PFSK-1 (cell line): Measurements from ENCODE around the gene WDR45.

Source experiments
- FOXP2 ChIP-seq: optimal IDR thresholded peaks from 2 replicates; pipeline ENCODE3; 2011; ENCODE audit warnings: borderline replicate concordance, control low read depth, inconsistent platforms; ENCODE audit not compliant: insufficient read depth; ENCODE audit errors: extremely low read length, extremely low read depth
- POLR2AphosphoS5 ChIP-seq: IDR thresholded peaks from 2 replicates; pipeline ENCODE4 v1.6.1; 2012; ENCODE audit warnings: low read depth, mild to moderate bottlenecking, control low read depth, low read length, moderate library complexity
- REST ChIP-seq, 2 experiments: IDR thresholded peaks; 2 replicates each; pipeline versions ENCODE4 v1.6.1 to v1.8.0; 2011 to 2012; ENCODE audit warnings: low read depth in 2 of 2, low read length in 2 of 2, control low read depth in 1 of 2, inconsistent platforms in 1 of 2, mild to moderate bottlenecking in 1 of 2, moderate library complexity in 1 of 2; ENCODE audit not compliant: insufficient read depth in 1 of 2
- SIN3A ChIP-seq: IDR thresholded peaks from 2 replicates; pipeline ENCODE4 v1.6.1; 2012; ENCODE audit warnings: mild to moderate bottlenecking, low read length, moderate library complexity, borderline replicate concordance; ENCODE audit not compliant: insufficient read depth
- TAF1 ChIP-seq: IDR thresholded peaks from 2 replicates; pipeline ENCODE4 v1.6.1; 2012; ENCODE audit warnings: low read length, control low read depth, borderline replicate concordance; ENCODE audit not compliant: insufficient read depth

DNA sequence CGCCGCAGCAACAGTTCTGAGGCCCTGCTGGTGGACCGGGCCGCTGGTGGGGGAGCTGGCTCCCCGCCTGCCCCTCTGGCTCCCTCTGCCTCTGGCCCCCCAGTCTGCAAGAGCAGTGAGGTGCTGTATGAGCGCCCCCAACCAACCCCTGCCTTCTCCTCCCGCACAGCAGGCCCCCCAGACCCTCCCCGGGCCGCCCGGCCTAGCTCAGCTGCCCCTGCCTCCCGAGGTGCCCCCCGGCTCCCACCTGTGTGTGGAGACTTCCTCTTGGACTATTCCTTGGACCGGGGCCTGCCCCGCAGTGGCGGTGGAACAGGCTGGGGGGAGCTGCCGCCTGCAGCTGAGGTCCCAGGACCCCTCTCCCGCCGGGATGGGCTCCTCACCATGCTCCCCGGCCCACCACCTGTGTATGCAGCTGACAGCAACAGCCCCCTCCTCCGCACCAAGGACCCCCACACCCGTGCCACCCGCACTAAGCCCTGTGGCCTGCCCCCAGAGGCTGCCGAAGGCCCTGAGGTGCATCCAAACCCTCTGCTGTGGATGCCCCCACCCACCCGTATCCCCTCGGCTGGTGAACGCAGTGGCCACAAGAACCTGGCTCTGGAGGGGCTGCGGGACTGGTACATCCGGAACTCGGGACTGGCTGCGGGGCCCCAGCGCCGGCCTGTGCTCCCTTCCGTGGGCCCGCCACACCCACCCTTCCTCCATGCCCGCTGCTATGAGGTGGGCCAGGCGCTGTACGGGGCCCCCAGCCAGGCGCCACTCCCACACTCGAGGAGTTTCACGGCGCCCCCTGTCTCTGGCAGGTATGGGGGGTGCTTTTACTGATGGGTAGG lies 12.2 kb downstream of the WDR45 start:
- no peak for TF ChIP-seq POLR2AphosphoS5
- no peak for TF ChIP-seq TAF1
- no peak for TF ChIP-seq REST (IDR thresholded peaks at IDR 0.05; ENCODE audit: insufficient read depth in 1 of 2, low read depth in 2 of 2, low read length in 2 of 2)
- TF ChIP-seq SIN3A: no peak
- TF ChIP-seq FOXP2: no peak
